Measurements from ENCODE around the gene FBXL4. TPM values are rescaled to one million over a fixed set of nuclear protein-coding genes. Genes with fewer than 3 reads are reported as not detected.

Gene FBXL4
- total RNA-seq, 4 donors from 2014 or later, result 4.9 to 15.1 (median 10.0) TPM

- DNase-seq, result no peak
- H3K27ac ChIP-seq, result no peak overlapping the region
- H3K4me1 ChIP-seq, result peaks cover 43 to 54% (median 43%) of the 10 kb centered on the region in 3 donors
- peaks cover 40 to 100% (median 56%) of the 10 kb centered on the region in 4 donors for H3K27me3 ChIP-seq
- WGBS, 2 donors, result 12 to 13% methylated on average over 16 to 19 of the region's 23 CpGs
- intact Hi-C loops (cut with DNase I), result no loop called here
- peak overlapping the region in 1 of 4 donors; percentile 67 for H3K4me3 ChIP-seq
- TF ChIP-seq, protein P1, sequence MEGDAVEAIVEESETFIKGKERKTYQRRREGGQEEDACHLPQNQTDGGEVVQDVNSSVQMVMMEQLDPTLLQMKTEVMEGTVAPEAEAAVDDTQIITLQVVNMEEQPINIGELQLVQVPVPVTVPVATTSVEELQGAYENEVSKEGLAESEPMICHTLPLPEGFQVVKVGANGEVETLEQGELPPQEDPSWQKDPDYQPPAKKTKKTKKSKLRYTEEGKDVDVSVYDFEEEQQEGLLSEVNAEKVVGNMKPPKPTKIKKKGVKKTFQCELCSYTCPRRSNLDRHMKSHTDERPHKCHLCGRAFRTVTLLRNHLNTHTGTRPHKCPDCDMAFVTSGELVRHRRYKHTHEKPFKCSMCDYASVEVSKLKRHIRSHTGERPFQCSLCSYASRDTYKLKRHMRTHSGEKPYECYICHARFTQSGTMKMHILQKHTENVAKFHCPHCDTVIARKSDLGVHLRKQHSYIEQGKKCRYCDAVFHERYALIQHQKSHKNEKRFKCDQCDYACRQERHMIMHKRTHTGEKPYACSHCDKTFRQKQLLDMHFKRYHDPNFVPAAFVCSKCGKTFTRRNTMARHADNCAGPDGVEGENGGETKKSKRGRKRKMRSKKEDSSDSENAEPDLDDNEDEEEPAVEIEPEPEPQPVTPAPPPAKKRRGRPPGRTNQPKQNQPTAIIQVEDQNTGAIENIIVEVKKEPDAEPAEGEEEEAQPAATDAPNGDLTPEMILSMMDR (IDR thresholded peaks at IDR 0.05), result no peak
- no peak for TF ChIP-seq POLR2A (IDR thresholded peaks at IDR 0.05)
- no peaks in the 10 kb centered on the region for H3K9me3 ChIP-seq
- no peaks in the 10 kb centered on the region for H3K36me3 ChIP-seq
Measured at GRCh38 chr6:98836025-98836961, 111.5 kb downstream of the FBXL4 start.

GRCh38 chr6:98835149-98836024 is 112.4 kb downstream of the FBXL4 start:
- TF ChIP-seq, protein P1 (IDR thresholded peaks at IDR 0.05), result no peak
- intact Hi-C loops (cut with DNase I), result no loop called here
- 5 to 16% methylated on average over 12 to 17 of the region's 76 CpGs for WGBS, 2 donors
- no peak for DNase-seq
- Histone ChIP-seq H3K27me3 (peaks cover 44 to 100% (median 62%) of the 10 kb centered on the region in 4 donors), H3K36me3 (no peaks in the 10 kb centered on the region), H3K4me3 (peak overlapping the region in 3 of 4 donors; percentile 48 to 67 (median 56)), H3K4me1 (peaks cover 43 to 60% (median 46%) of the 10 kb centered on the region in 3 donors), H3K9me3 (no peaks in the 10 kb centered on the region), H3K27ac (no peak overlapping the region)

- peaks cover 44 to 100% (median 62%) of the 10 kb centered on the region in 4 donors for H3K27me3 ChIP-seq
- H3K27ac ChIP-seq, result no peak within 1 kb of the TSS
- no peaks in the 10 kb centered on the region for H3K36me3 ChIP-seq
- intact Hi-C loops (cut with DNase I), result no loop called here
- peaks cover 43 to 60% (median 46%) of the 10 kb centered on the region in 3 donors for H3K4me1 ChIP-seq
- 1% methylated on average over 44 to 52 of the region's 83 CpGs for WGBS, 2 donors
- H3K9me3 ChIP-seq, result no peaks in the 10 kb centered on the region
- peak within 1 kb of the TSS; percentile 25 to 67 (median 52) for H3K4me3 ChIP-seq
- no peak for DNase-seq
- TF ChIP-seq, protein P1 (IDR thresholded peaks at IDR 0.05), result no peak
- TF ChIP-seq POLR2A (IDR thresholded peaks at IDR 0.05), result no peak
Measured at GRCh38 chr6:98834060-98835031, 113.4 kb downstream of the FBXL4 start, which contains the start of gene POU3F2. Gene POU3F2 (plus strand): TSS chr6:98834574. CDS start chr6:98834874, 300 bp downstream.

GRCh38 chr6:98833307-98834059 is 114.3 kb downstream of the FBXL4 start:
- TF ChIP-seq, protein P1 (IDR thresholded peaks at IDR 0.05), result no peak
- no peak for TF ChIP-seq POLR2A (IDR thresholded peaks at IDR 0.05)
- peaks cover 43 to 62% (median 46%) of the 10 kb centered on the region in 3 donors for H3K4me1 ChIP-seq
- no peaks in the 10 kb centered on the region for H3K9me3 ChIP-seq
- H3K27ac ChIP-seq, result no peak overlapping the region
- DNase-seq, result no peak
- intact Hi-C loops (cut with DNase I), result no loop called here
- H3K27me3 ChIP-seq, result peaks cover 44 to 100% (median 62%) of the 10 kb centered on the region in 4 donors
- WGBS, 2 donors, result 1 to 2% methylated on average over 18 of the region's 42 CpGs
- no peaks in the 10 kb centered on the region for H3K36me3 ChIP-seq
- H3K4me3 ChIP-seq, result peak overlapping the region; percentile 25 to 67 (median 52)

All from esophagus squamous epithelium (tissue), 5 donors.